Sciatic nerve (tissue), 2 donors: Measurements from ENCODE around the gene TBC1D7. TPM values are rescaled to one million over a fixed set of nuclear protein-coding genes. Genes with fewer than 3 reads are reported as not detected.
A peak's percentile ranks its signal among the peaks of the same experiment; 100 is the strongest.

Experiments
- ATAC-seq: fragments of 200-7000 bp; cut with Tn5 transposase; one replicate; pipeline ENCODE4 v1.9.1; 2020; ENCODE audit warnings: mild to moderate bottlenecking, moderate library complexity
- DNase-seq: peaks from one replicate; pipeline ENCODE4 v3.0.0-alpha.2; 2020; ENCODE audit warnings: low spot score
- intact Hi-C: fragments of 100-400 bp; cut with DNase I; formaldehyde crosslinking; loops from one replicate; pipeline ENCODE4 v1.14.2; 2022
- total RNA-seq: library from RNA; stranded (reverse); fragmentation: NEBNext Ultra II Directional; extraction: Animal tissue kit (Norgen Biotek cat#: 25700); gene quantifications from one replicate; pipeline ENCODE4 v1.2.1, GENCODE V29; 2021
- donor health status: DM: no; HTN: no; CAD: no.
- donor health status: DM: no; HTN: no; CAD: no.

The TBC1D7 gene
- 10.2 TPM for total RNA-seq

DNA sequence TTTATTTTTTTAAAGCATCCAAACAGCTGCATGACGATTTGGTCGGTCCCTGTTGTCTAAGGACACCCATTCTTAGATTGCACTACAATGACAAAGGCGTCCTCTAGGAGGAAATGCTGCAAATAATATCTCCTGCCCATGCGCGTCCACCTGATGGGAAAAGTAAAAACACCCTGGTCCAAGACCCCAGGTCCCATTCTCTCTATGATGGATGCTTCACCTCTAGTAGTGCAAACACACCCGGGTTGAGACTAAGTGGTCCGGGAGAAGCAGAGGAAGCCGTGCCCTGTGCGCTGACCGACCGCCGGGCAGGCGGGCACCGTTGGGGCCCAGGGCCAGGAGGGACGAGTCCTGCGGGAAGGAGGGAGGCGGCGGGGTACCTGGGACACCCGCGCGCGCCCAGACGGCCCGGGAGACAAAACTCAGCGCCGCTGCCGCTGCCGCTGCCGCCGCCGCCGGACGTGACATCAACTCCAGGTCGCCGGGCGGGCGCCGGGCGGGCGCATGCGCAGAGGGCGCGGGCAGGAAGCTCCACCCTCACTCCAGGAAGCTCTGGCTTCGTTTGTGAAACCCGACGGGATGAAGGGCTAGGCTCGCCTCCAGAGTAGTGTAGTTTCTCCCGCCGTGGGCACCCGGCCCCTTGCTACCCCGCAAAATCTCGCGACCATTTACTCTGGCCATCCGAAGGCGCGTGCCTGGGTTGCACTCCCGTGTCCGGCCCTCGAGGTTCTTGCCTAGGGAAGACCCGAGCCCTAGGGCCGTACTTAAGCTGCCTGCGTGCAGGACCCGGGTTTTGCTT is at the start of gene TBC1D7:
TSS of gene TBC1D7 (minus strand) at position 462 of the 799 bp plus-strand sequence. CDS start 1,639 bp downstream, outside the sequence.
- intact Hi-C loops, result no loop called here
- peak; percentile 95 for DNase-seq
- ATAC-seq, result peak; percentile 99

DNA sequence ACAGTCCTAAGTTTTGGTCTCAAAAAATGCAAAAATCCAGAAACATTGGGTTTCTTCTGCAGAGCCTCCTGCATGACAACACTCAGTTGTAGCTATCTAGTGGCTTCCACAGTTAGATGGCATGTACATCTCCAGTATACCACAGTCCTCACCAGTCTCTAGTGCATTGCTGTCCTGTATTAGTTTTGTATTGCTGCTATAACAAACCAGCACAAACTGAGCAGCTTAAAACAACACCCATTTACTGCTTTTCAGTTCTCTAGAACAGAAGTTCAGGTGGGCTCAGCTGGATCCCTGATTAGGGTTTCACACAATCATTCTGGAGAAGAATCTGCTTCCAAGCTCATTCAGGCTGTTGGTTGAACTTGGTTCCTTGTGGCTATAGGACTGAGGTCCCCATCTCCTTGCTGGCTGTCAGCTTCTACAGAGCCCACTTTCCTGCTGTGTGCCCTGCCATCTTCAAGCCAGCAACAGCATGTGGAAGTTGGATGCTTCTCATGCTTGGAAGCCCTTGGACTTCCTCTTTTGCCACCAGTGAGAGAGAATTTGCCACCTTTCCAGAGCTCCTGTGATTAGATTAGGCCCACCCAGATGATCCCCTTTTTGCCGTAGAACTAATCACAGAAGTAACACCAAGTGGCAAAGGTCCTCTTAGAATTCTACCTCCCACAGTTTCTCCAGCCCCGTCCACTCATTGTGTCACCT is 48.9 kb upstream of the TBC1D7 start:
- DNase-seq (no peak), ATAC-seq (no peak)
- intact Hi-C loops, result no loop called here

GRCh38 chr6:13375360-13375878 is 47.1 kb upstream of the TBC1D7 start:
- no peak for ATAC-seq
- no peak for DNase-seq
- intact Hi-C loops, result no loop called here

DNA sequence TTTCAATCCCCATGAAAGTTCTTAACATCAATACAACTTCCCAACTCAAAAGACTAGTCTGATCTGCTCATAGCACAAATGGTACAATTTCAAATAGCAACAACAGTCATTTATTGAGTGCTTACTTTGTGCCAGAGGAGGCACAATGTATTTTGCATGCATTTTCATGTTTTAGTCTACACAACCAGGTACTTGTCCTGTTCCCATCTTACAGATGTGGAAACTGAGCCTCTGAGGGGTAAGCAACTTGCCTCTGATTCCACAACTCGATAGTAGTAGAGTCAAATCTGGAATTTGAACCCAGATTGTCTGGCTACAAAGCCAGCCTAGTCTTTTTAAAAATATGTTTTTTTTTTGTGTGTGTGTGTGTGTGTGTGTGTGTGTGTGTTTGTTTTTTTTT is 45.6 kb upstream of the TBC1D7 start:
- no peak for ATAC-seq
- DNase-seq, result no peak
- intact Hi-C loops, result no loop called here

- ATAC-seq (no peak), DNase-seq (no peak)
- intact Hi-C loops, result no loop called here
Measured at GRCh38 chr6:13373488-13373886, 45.1 kb upstream of the TBC1D7 start.

- no peak for ATAC-seq
- intact Hi-C loops, result no loop called here
- DNase-seq, result no peak
Measured at GRCh38 chr6:13372688-13373487, 44.6 kb upstream of the TBC1D7 start.

- no peak for DNase-seq
- intact Hi-C loops, result no loop called here
- ATAC-seq, result no peak
Measured at GRCh38 chr6:13372076-13372475, 43.7 kb upstream of the TBC1D7 start.

- DNase-seq (no peak), ATAC-seq (no peak)
- intact Hi-C loops, result no loop called here
Measured at GRCh38 chr6:13371421-13372072, 43.2 kb upstream of the TBC1D7 start.

GRCh38 chr6:13370623-13371022 is 42.3 kb upstream of the TBC1D7 start:
- intact Hi-C loops, result no loop called here
- ATAC-seq (no peak), DNase-seq (no peak)

GRCh38 chr6:13369591-13369990 is 41.3 kb upstream of the TBC1D7 start:
- no peak for DNase-seq
- ATAC-seq, result no peak
- intact Hi-C loops, result no loop called here

DNA sequence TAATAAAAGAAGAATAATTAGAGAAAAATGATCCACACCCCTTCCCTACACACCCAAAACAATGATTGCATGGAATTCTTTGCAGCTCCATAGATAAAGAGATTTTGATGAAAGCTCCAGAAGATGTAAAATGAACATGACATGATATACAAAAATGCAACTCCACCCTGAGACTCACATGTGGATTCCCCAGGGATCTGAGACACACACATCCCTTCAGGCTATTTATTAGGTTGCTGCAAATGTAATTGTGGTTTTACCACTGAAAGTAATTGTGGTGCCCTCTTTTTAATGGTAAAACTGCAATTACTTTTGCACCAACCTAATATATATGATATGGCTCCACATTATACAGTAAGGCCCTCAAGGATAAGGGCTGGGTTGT is 40.4 kb upstream of the TBC1D7 start:
- ATAC-seq (no peak), DNase-seq (no peak)
- intact Hi-C loops, result no loop called here

DNA sequence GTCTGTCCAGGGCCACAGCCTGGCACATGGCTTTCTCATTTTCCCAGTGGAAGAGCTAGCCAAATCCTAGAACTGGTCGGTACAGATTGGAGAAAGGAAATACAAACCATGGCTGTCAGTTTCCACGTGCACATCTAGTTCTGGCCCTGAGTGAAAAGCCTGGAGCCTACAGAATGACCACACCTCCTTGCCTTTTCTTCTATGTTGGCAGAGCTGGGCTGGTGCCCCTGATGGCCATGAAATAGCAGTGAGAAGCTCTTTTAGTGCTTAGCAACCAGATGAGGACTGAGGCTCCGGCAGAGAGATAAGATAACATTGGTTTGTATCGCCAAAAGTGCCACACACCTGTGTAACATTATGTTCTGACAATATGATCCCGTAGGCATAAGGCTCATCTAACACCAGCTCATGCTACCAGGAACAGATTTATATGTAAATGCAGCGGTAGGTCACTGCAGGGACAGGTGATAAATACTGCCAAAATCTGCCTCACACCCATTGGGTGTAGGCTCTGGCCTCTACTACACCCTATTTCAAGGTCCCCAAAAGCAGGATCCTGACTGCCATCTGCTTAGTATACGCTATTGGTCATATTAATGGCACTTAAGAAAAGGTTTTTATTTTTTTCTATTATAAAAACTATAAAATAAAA is 39.9 kb upstream of the TBC1D7 start:
- intact Hi-C loops, result no loop called here
- ATAC-seq (no peak), DNase-seq (no peak)

- DNase-seq (no peak), ATAC-seq (no peak)
- intact Hi-C loops, result no loop called here
Measured at GRCh38 chr6:13367396-13367795, 39.1 kb upstream of the TBC1D7 start.

- intact Hi-C loops, result no loop called here
- no peak for DNase-seq
- no peak for ATAC-seq
Measured at GRCh38 chr6:13365320-13365719, 37.0 kb upstream of the TBC1D7 start.

- intact Hi-C loops, result no loop called here
- DNase-seq (no peak), ATAC-seq (no peak)
Measured at GRCh38 chr6:13364842-13365241, 36.5 kb upstream of the TBC1D7 start.

GRCh38 chr6:13362412-13362811 is 34.1 kb upstream of the TBC1D7 start:
- intact Hi-C loops, result no loop called here
- ATAC-seq (no peak), DNase-seq (no peak)

DNA sequence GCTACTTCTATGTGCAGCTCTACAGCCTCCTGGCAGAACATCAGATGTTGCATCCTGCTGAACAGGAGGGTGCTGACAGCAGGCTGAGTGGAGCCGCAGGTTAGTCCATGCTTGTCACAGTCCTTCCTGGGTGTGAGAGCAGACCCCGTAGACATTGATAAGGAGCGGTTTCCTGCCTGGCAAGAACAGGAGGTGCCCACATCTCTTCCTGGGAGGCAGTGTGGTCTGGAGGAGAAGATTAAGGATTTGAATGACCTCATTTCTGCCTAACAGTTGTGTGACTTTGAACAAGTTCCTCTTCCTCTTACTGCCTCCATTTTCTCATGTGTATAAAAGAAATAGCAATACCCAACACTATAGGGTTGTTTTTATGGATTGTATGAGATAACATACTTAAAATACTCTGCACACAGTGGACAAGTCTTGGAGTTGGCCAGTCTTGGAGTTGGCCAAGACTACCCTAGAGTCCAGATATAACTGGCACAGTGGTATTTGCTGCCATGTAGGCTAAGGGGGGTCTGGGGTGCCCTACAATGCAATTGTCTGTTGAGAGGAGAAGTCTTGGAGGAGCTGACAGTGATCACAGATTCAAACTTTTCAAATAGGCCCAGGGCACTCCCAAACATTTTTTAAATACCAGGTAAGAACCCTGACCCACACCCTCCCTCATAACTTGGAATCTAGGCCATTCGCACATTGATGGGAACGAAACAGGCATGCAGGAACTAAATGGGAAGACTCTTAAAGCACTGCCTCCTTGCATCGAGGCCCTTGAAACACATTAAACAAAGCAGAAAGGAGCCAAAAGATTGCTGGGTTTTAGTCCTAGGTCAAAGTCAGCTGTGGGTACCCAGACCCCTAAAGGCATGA is 32.6 kb upstream of the TBC1D7 start:
- DNase-seq (no peak), ATAC-seq (no peak)
- intact Hi-C loops, result no loop called here

DNA sequence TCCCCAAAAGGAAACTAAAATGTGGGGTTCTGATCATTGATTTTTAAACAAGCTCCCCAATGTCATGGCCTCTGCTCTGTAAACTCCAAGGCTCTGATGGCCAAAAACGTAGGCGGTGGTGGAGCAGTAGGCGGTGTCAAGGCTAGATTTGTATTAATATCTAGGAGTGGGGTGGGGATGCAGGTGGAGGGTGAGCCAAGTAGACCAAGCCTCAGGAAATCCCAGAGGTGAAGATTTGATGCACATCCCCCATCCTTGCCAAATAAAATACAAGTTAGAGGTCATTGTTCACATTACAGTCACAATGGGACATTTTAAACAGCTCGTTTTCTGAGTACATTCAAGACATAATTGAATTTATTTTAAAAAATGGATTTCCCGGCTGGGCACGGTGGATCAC is 30.9 kb upstream of the TBC1D7 start:
- intact Hi-C loops, result no loop called here
- DNase-seq, result no peak
- no peak for ATAC-seq
